SHP77 treated with DMSO at 0.1 percent for 48 hours (cell line): ENCODE data around the gene MAGI2.
"Not testable (repeated sequence)": the region's sequence is repeated elsewhere in the genome, so short reads cannot be mapped to it uniquely, and the experiment has no call there.

Experiments used
- DNase-seq: peaks from one replicate; lab custom pipeline; 2025; lab: John Stamatoyannopoulos, UW

The MAGI2 gene

GRCh38 chr7:78033410-78033809 lies 1420.1 kb downstream of the MAGI2 start:
- DNase-seq = no peak

GRCh38 chr7:78026492-78026891 lies 1427.0 kb downstream of the MAGI2 start:
- DNase-seq = no peak

DNA sequence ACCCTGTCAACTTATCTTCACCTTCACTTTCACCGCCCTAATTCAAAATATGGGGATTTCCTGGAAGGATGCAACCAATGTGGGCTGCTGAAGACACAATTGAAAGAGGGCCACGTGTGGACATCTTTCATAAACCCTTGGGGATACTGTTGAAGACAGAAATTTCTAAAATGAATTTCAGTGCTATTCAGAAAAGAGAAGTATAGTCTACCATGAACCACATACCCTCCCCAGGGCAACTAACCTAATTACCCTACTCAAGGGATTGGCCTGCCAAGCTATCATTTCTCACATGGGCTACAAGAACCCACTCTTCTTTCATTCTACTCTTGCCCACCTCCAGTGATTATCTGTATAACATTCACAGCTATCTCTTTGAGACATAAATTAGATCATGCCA lies 1428.9 kb downstream of the MAGI2 start:
- DNase-seq = no peak

GRCh38 chr7:78023191-78023590 lies 1430.3 kb downstream of the MAGI2 start:
- DNase-seq = no peak

DNA sequence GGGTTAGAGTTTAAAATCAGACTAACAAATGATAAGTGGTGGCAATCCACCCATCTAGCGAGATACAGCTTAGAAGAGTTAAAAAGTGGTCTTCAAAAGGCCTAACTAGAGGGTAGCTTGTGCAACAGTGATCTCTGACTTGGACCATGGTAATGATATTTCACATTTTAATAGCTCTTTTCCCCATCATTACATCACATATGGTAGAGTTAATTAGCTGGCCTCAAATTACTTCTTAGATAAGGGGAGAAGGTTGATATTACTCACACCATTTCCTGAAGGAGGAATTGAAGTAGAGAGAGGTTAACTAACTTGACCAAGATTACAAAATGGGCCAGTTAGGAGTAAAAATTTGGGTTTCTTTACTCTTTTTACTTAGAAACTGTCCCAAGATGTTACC lies 1431.3 kb downstream of the MAGI2 start:
- no peak for DNase-seq

DNA sequence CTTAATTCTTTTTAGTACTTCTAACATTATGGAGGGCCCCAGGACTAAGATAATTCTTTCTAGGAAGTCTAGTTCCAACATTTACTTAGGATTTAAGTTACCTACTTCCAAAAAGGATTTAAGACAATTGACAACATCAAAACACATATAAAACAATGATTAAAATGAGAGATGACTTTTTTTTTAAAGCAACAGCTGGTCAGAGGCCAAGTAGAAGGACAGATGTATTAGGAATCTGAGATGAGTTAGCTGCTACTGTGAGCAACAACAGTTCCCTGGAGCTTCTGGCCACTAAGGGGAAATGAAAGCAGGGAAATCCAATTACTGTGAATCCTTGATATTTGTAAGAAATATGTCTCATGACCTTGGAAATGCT lies 1432.6 kb downstream of the MAGI2 start:
- no peak for DNase-seq

- DNase-seq = peak; percentile 48
Measured at GRCh38 chr7:78020136-78020873, 1433.2 kb downstream of the MAGI2 start.

GRCh38 chr7:78019447-78020135 lies 1433.9 kb downstream of the MAGI2 start:
- DNase-seq = peak; percentile 77

DNA sequence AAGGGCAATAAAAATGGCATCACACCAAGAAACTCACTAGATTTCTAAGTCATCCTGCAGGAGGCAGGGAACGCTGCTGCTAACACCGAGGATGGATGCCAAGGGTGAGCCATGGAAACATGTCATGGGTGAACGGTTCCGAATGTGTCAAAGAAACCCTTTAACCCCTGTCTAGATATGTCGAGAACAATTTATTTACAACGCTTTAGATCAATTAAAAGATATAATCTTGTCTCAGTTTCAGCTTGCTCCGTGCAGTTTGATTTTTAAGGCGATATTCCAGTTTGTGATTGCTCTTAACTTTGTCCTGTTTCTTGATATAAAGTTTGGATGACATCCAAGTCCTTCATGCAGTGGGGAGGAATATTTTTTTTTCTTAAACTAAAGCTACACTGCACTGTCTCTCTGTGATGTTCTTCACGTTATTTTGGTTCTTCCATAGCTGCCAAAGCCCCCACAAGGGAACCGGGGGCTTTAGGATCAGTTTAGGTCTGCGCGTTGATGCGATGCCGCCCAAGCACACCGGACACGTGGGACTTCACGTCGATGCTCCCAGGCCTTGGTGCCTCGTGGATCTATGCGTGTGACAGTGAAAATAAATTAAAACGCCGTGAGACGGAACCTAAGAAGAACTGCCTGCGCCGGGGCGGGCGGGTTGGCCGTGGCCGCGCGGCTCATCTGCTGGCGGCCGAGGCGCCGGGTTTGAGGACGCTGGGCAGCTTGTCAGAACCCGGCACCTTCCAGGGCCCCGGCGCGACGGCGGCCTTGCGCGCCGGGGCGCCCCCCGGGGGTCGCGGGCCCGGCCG lies 1434.6 kb downstream of the MAGI2 start:
- no peak for DNase-seq

- DNase-seq = no peak
Measured at GRCh38 chr7:78017591-78018100, 1435.8 kb downstream of the MAGI2 start.

GRCh38 chr7:78015574-78016260 lies 1437.8 kb downstream of the MAGI2 start:
- no peak for DNase-seq

DNA sequence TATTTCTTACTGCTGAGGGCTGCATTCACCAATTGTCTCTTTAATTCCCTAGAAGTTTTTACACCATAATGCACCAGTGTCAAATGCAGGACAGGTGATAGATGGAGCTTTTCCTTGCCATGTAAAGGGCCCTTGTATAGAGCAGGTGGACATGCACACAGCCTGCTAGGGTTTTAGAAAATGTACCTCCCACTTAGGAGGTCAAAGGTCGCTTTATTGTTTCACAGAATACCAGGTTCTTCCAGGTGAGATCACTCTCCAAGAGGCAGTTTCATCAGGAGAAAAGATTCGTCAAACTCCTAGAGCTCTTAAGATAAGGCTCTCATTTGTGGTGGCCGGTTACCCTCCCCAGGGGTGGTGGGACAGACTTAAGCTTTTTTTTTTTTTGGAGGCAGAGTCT lies 1439.1 kb downstream of the MAGI2 start:
- no peak for DNase-seq

DNA sequence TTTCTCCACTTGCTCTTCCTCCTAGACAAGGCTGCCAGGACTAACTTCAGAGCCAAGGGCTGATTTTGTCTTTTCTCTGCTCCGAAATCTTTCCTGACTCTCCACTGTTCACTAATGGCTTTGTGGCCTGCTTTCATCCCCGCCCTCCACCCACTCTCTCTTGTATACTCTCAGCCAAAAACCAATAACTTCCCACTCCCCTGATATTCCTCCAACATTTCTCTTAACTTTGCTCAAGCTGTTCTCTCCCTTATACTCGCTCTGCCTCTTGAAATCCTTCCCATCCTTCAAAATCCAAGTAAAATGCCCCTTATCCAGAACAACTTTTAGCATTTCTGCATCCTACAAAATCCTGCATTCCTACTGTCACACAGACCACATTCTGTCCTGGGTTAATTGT lies 1440.1 kb downstream of the MAGI2 start:
- DNase-seq = no peak

DNA sequence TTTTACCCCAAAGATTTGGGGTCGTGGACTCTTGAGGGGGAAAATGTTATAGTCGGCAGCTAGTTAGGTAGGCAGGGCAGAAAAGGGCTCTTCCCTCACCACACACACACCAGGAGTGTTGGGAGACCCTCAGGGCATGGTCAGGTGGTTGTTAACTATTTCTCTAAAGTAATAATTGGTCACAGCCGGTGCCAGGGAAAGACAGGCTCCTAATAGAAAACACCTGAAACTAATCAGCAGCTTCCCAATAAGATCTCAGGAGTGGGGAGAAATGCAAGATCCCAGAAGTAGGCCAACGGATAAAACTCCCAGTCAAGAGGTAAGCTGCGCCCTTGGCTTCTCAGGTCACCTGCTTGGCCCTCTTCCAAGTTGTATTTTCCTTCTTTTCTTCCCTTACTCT lies 1441.8 kb downstream of the MAGI2 start:
- DNase-seq = no peak

DNA sequence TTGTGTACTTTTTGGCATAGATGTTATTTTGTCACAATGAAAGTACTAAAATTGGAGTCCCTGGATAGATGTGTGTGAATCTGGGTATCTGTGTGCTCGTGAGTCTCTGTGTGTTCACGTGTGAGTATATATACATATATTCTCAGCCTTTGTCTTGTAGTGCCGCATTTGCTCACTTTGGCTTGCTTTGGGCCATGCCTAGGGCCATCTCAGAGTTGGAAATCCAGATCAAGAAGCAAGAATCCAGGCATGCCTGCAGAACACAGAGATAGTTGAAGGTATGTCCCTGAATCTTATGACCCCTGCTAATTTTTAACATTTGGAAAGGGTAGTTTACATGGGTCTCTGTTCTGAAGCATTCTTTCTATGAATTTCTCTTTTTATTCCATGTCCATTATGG lies 1446.2 kb downstream of the MAGI2 start:
- DNase-seq = no peak

DNA sequence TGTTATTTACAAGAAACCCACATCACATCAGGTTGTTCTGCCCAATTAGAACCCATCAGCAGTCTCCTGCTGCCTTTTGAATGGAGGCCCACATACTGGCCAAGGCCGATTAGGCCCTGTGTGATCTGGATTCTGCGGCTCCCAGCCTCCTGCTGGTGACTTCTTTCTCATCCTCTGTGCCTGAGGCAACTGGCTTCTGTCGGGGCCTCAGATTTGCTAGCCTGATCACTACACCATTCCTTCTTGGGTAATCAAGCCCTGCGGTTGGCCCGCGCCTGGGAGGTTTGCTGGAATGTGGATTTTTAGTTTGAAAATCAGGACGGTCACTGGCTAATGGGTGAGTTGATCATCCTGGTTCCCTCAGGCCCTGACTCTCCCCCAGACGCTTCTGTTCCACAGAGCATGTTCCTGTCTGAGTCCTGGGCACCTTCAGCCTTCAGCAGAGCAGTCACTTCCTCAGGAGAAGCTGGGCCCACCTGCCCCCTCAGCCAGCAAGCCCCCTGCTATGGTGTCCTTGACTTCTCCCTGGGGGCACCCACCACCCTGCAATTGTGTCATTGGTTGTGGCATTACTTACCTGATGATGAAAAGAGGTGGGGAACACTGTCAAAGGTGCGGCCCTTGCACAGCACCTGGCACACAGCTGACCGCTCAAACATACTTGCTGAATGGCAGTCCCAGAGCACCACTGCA lies 1447.3 kb downstream of the MAGI2 start:
- no peak for DNase-seq

DNA sequence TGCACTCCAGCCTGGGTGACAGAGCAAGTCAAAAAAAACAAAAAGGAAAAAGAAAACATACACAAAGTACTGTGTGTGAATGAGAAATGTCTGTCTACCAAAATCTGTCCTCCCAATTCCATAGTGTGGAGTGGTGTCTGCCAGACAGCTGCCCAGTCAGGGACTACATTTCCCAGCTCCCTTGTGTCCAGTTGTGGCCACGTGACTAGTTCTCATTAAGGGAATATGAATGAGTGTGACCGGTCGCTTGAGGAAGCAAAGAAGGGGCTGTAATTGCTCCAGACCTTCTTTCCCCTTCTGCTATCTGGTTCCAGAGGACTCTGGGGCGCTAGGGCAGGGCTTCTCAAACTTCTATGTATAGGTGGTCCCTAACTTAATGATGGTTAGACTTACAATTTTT lies 1450.8 kb downstream of the MAGI2 start:
- DNase-seq = no peak

- DNase-seq = no peak
Measured at GRCh38 chr7:78002021-78002420, 1451.4 kb downstream of the MAGI2 start.

GRCh38 chr7:77999168-77999567 lies 1454.3 kb downstream of the MAGI2 start:
- not testable (repeated sequence) for DNase-seq

DNA sequence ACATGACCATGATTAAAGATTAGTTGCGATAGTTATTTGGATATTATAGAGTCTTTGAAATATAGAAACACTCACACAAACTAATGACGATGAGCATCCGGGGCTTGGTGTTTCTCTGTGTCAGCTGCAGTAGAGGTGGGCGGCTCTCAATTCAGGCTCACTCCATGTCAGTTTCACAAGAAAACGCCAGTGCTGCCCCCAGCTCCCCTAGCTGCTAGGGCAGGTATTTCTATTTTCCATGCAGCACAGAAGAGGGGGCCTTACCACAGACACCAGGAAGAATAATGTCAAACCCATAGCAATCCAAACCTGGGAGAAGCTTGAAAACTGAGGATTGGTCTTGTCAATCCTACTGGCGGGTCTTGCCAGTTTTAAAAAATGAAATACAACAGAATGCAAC lies 1457.8 kb downstream of the MAGI2 start:
- DNase-seq = no peak

DNA sequence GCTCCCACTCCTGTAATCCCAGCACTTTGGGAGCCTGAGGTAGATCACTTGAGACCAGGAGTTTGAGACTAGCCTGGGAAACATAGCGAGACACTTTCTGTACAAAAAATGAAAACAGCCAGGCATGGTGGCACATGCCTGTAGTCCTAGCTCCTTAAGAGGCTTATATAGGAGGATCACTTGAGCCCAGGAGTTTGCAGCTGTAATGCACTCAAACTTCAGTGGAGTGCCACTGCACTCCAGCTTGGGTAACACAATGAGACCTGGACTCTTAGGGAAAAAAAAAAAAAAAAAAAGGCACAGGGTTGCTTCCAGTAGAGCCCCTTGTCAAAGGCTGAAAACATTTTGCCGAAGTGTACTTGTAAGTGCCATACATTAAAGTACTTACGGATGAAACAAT lies 1459.6 kb downstream of the MAGI2 start:
- no peak for DNase-seq

GRCh38 chr7:77991656-77992055 lies 1461.8 kb downstream of the MAGI2 start:
- DNase-seq = no peak
